ENCODE results near the gene RAP1GAP.

Gene RAP1GAP

DNA sequence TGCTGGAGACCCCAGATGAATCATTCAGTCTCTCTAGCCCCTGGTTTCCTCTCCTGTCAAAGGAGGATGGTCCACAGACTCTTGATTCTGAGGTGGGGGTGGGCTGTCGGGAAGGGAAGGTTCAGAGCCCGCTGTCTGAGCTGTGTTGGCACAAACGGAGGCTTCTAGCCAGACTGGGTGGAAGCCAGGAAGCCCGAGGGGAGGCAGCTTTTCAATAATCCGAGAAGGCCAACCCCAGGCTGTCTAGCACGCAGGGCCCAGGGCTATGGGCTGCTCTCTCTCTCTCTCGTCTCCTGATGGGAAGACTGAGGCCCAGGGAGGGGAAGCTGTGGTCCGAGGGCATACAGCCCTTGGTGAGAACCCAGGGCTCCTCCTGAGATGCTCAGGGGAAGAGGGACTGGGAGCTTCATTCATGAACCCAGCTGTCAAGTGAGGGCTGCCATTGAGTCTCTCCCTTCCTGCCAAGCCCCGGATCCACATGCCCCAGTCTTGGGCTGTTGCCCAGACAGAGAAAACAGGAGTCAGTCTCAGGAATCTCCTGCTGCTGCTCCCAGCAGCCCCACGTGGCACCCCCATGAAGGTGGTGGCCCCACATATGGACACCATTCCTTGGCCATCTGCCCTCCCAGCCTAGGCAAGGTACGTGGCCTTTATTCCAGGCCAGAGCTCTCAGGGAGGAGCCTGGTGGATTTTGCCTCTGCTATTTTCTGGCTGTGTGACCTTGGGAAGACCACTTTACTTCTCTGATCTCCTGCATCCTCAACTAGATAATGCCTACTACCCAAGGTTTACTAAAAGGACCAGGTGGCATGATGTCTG, 44.4 kb downstream of the RAP1GAP start:
- no peak for FAIRE-seq

- FAIRE-seq, result no peak
These were observed 45.7 kb downstream of the RAP1GAP start for GRCh38 chr1:21623410-21623961.

DNA sequence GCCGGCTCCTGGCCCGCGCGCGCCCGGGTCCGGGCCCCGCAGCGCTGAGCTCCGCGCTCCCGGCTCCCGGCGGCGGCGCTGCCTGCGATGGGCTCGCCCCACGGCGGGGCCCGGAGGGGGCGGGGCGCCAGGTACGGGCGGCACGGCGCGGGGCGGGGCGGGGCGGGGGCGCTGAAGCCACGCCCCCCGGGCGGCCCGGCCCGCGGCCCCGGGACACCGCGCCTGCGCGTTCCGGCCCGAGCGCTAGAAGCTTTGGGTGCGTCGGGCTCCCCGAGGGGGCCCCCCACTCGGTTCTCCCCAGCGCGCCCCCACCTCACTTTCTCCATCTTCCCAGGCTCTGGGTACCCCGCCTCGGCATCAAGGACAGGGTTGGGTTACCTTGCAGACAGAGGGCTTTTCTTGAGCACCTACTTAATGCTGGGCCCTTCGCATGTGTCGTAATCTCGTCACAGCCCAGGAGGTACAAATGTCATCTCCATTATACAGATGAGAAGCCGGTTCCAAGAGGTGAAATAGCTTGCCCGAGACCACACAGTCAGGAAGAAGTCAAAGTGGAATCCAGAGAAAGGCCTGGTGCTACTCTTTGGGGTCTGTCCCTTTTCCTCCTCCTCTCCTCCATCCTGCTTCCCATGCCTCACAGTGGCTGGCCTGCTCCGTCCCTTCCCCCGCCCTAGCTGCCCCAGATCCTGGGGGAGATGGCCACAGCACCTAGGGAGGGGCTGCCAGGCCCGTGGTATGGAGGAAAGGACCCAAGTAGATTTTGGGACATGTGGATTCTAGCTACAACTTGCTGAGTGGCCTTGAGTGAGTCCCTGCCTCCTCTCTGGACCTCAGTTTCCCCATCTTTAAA, 46.5 kb downstream of the RAP1GAP start:
- no peak for FAIRE-seq

- no peak for FAIRE-seq
These were observed 47.3 kb downstream of the RAP1GAP start for GRCh38 chr1:21621761-21622436.

GRCh38 chr1:21621051-21621450, 48.1 kb downstream of the RAP1GAP start:
- no peak for FAIRE-seq

DNA sequence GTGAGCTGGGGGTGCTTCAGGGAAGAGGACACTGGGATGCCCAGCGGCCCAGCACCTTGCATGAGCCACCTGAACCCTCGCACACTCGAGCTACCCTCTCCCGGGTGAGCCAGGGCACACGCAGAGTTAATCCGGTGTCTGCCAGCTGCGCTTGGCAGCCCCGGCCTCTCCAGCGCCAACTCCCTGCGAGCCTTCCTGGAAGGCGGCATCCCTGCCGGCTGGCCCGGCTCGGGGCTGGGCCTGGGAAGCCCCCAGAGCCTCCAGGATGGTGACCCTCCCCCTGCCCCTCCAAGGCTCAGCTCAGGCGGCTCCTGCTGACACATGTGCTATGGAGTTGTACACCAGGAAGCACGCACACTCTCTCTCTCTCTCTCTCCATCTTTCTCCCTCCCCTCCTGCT, 48.7 kb downstream of the RAP1GAP start:
- FAIRE-seq, result no peak

- no peak for FAIRE-seq
These were observed 49.1 kb downstream of the RAP1GAP start for GRCh38 chr1:21620011-21620410.

DNA sequence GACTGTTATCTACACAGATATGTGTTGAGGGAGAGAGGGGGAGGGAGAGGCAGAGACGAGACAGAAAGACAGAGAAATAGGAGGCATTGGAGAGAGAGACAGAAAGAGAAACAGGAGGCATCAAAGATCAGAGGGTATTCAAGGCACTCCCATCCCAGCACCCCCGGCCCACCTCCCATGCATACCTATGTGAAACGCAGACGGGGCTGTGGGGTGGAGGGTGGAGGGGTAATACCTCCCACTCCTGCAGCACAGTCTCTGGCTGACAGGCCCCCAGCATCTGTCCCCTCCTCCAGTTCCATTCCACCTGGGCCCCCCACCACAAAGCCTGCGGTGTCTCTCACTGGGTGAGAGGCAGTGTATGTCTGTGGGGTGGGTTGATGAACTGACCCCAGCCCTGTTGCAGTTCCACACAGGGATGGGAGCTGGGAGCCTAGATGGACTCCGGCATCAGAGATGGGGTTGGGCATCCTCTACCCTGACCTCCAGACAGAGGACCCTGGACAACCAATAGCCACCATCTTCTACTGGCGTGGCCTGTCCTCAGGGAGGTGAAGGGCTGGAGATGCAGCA, 49.7 kb downstream of the RAP1GAP start:
- no peak for FAIRE-seq

- no peak for FAIRE-seq
These were observed 50.4 kb downstream of the RAP1GAP start for GRCh38 chr1:21618561-21619374.

DNA sequence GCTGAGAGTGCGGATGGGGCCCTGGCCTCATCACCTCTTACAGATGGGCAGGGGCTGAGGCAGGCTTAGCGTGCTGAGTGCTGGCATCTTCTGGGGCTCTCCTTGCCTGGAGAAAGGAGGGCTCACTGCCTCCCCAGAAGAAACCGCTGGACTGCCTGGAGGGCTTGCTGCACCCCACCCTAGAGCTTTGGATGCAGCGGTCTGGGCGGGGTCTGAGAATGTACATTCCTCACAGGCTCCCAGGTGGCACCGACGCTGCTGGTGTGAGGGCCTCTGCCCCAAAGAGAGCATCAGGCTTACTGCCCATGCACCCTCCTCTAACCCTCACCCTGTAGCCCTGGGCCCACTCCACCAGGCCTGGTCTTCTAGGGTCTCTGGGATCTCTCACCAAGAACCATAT, 51.1 kb downstream of the RAP1GAP start:
- no peak for FAIRE-seq

DNA sequence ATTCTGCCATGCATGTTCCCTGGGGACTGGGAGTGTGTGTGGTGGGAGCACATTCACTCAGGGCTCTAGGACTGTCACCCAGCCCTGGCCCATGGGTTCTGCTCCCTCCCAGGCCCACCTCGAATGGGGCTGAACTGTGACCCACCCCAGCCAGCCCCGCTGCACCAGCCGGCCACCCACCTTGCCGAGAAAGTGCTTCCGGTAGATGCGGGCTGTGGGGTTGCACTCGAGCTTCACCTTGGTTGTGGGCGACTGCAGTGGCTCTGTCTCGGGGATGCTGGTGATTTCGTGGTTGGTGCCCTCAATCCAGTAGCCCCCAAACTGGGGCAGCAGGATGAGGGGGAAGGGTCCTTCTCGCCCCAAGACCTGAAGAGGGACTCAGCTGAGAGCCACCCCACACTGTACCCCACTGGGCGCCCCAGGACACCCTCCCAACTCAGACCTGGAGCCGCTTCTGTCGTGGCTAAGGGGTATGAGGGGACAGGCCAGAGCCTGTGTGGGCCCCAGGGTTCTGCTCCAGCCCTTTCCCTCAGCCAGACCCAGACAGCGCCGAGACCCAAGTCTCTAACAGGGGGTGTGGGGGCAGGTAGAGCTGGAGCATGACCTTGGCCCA, 51.9 kb downstream of the RAP1GAP start:
- no peak for FAIRE-seq

DNA sequence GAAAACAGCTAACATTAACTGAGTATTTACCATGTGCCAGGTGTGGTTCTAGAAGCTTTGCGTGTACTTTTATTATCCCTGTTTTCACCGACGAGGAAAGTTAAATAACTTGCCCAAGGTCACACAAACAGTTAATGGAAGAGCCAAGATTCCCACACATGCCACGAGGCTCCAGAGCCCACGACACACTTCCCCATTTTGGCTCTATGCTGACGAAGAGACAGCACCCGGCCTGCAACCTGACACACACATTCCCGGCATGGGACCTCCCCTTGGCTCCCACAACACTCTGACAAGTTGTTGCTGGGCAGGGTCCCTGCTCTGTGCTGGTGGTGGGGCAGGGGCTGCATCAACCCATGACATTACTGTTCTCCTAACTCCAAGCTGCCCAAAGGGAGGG, 52.8 kb downstream of the RAP1GAP start:
- no peak for FAIRE-seq

GRCh38 chr1:21614419-21615115, 54.6 kb downstream of the RAP1GAP start:
- no peak for FAIRE-seq

DNA sequence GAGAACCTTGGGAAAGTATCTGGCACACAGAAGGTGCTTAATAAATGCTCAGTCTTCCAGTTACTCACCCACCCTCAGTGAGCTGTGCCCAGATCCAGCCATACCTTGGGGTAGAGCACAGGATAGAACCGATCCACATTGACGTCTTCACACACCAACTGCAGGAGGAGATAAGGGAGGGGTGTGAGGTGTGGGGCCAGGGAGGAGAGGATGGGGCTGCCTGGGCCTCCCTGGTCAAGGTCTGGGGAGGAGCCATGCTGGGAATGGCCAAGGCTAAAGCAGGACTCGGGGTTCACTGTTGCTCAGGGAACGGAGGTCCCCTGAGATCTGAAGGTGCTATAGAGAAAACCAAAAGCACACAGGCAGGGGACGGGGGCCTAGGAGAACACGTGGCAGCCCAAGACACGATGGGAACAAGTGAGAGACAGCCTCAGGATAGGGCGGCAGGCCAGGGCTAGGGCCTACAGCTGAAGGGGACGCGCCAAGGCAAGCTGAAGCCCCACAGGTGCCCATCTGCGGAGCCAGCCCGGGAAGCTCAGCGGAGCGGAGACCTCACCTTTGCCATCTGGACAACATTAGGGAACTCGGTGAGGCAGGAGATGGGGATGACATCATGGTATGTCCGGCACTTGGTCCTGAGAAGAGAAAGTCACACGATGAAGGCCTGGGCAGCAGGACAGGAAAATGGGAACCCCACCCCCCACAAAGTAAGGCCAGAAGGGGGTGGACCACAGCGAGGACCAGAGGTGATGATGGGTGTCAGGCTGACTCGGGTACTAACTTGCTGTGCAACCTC, 55.9 kb downstream of the RAP1GAP start:
- FAIRE-seq, result no peak

DNA sequence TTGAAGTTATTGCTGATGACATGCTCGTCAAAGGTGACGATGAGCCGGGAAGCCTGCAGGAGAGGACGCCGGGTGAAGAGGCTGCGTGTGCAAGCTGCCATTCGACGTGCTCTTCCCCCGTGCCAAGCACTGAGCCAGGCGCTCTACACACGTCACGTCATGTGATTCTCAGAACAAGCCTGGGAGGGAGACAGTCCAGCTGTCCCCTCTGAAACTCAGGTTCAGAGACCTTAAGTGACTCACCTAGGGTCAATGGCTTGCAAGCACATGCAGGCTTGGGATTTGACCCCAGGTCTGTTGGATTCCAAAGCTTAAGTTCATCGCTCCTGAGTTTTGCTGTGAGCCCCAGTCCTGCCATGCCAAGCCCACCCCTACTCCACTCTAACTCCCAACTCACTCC, 57.1 kb downstream of the RAP1GAP start:
- FAIRE-seq, result no peak

- FAIRE-seq, result no peak
These were observed 58.0 kb downstream of the RAP1GAP start for GRCh38 chr1:21610989-21611785.

- FAIRE-seq, result no peak
These were observed 59.1 kb downstream of the RAP1GAP start for GRCh38 chr1:21610027-21610426.

DNA sequence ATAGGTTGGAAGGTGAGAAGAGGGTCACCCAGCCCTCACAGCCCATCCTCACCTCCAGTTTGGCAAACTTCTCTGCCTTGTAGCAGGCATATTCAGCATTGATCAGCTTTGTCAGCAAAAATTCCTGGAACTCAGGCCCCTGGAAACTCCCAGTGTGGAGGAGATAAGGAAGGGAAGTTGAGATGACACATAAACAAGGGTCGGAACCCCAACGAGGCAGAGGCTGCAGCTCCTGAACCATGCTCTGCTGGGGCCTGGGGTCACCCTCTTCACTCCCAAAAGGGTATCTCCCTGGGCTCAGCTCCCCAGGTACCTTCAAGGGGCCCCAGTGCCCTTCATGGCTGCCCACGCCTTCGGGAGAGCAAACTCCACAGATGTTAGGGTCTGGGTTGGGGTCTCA, 60.4 kb downstream of the RAP1GAP start:
- no peak for FAIRE-seq

Data from G401.6 (cell line).